Heart left ventricle (tissue), 16 donors: ENCODE measurements around the gene FHOD1. TPM values are rescaled to one million over a fixed set of nuclear protein-coding genes. Genes with fewer than 3 reads are reported as not detected.

Experiments
- ATAC-seq, 4 donors: fragments of 200-7000 bp; cut with Tn5 transposase; one replicate each; pipeline ENCODE4 v1.9.1; 2020 to 2022; ENCODE audit warnings: moderate library complexity in 4 of 4, mild to moderate bottlenecking in 3 of 4, moderate number of reproducible peaks in 1 of 4
- DNase-seq, 5 donors: peaks; one replicate each; pipeline ENCODE4 v3.0.0-alpha.2; 2020
- H3K27ac ChIP-seq, 12 donors: fragments of 200-600 bp; sonication (generic) in 4 of 12; one replicate each; pipeline versions ENCODE4 v1.5.0 to v1.8.0; 2016 to 2022; ENCODE audit warnings: mild to moderate bottlenecking in 2 of 12
- H3K27me3 ChIP-seq, 9 donors: fragments of 200-600 bp; sonication (generic) in 2 of 9; one replicate each; pipeline versions ENCODE4 v1.5.1 to v1.8.0; 2016 to 2022; ENCODE audit warnings: mild to moderate bottlenecking in 3 of 9
- H3K36me3 ChIP-seq, 9 donors: fragments of 200-600 bp; sonication (generic) in 2 of 9; one replicate each; pipeline versions ENCODE4 v1.5.0 to v1.8.0; 2018 to 2022; ENCODE audit warnings: mild to moderate bottlenecking in 2 of 9
- H3K4me1 ChIP-seq, 12 donors: fragments of 200-600 bp; sonication (generic) in 4 of 12; one replicate each; pipeline versions ENCODE4 v1.5.0 to v1.8.0; 2016 to 2022; ENCODE audit warnings: mild to moderate bottlenecking in 3 of 12
- H3K4me3 ChIP-seq, 12 donors: fragments of 200-600 bp; sonication (generic) in 4 of 12; one replicate each; pipeline versions ENCODE4 v1.5.0 to v1.8.0; 2017 to 2022; ENCODE audit warnings: mild to moderate bottlenecking in 9 of 12, moderate library complexity in 4 of 12
- H3K9me3 ChIP-seq, 12 donors: fragments of 200-600 bp; sonication (generic) in 4 of 12; one replicate each; pipeline versions ENCODE4 v1.5.0 to v1.8.0; 2016 to 2022; ENCODE audit warnings: mild to moderate bottlenecking in 1 of 12
- CTCF ChIP-seq, 12 donors: fragments of 200-600 bp; sonication (generic) in 4 of 12; IDR thresholded peaks; one replicate each; pipeline versions ENCODE4 v1.5.0 to v1.8.0; 2018 to 2022; ENCODE audit warnings: antibody characterized with exemption in 12 of 12, mild to moderate bottlenecking in 5 of 12
- POLR2A ChIP-seq, 2 donors: fragments of 450-650 bp; IDR thresholded peaks; one replicate each; pipeline ENCODE4 v1.6.1; 2017; ENCODE audit warnings: antibody characterized with exemption in 2 of 2, mild to moderate bottlenecking in 2 of 2, moderate library complexity in 2 of 2
- WGBS, 4 donors: extraction: QIAGEN DNeasy Blood & Tissue Kit in 2 of 4; methylation state at CpG; one replicate each; pipeline versions ENCODE4 v1.1.5 to v1.1.7; 2013 to 2018; 5-methylcytosine and 5-hydroxymethylcytosine counted together
- intact Hi-C, 10 donors: fragments of 100-400 bp; cut with DNase I; formaldehyde crosslinking; loops; one replicate each; pipeline versions ENCODE4 v1.11.1 to v1.14.2; 2022
- polyA plus RNA-seq, 2 donors: library from polyadenylated mRNA; stranded (reverse); fragments of 200-250 nt; gene quantifications; one replicate each; pipeline ENCODE4 v1.2.3, GENCODE V29; 2013
- total RNA-seq, 9 donors: library from RNA; depleted of rRNA in 2 of 9; stranded (reverse); fragments of >200 nt in 2 of 9; fragmentation: NEBNext Ultra II Directional in 3 of 9; extraction: Animal tissue kit (Norgen Biotek cat#: 25700) in 3 of 9; gene quantifications; one replicate each; pipeline versions ENCODE4 v1.1.0 to v1.2.4, GENCODE V29; 2016 to 2023
- donor health status: ischemic (EF 13 %, LVEDD 7.1; RV severe dilation, severe dysfunction).
- donor health status: healthy with polysubstance abuse.
- donor health status: DM: no; HTN: yes; CAD: no.
- donor health status: DM: no; HTN: no; CAD: no.
- donor health status: ischemic (EF 25% LVEDD 6.9; RV normal size, moderate dysfunction).
- donor health status: ischemic (EF 25% LVEDD 5.7; RV mildly dilated, moderate dysfunction).
- donor health status: healthy.
- donor health status: DM: yes; HTN: yes; CAD: no.
- donor health status: ischemic (EF 35%, LVEDD 5.7; RV mildly dilated, moderate dysfunction).
- donor health status: nonischemic (EF 11% LVEDD 7.7; RV severe dilation, severe dysfunction).
- donor health status: DM: yes; HTN: yes; CAD: no.
- donor health status: PGD.
- donor health status: ischemic (EF 29% LVEDD 5.4; RV normal size, mild dysfunction).
- donor health status: nonischemic (EF 23%, LVEDD 6.1; RV moderate dilation, normal function).

The FHOD1 gene
- total and polyA plus RNA-seq, 11 donors: 9.6 to 30.3 (median 18.0) TPM

- peaks cover 0 to 33% (median 25%) of the 10 kb centered on the region in 9 donors for H3K36me3 ChIP-seq
- H3K4me3 ChIP-seq: no peak overlapping the region
- DNase-seq: peak in 3 of 5 donors; percentile 31 to 60 (median 42)
- TF ChIP-seq POLR2A (IDR thresholded peaks at IDR 0.05) (no peak), CTCF (IDR thresholded peaks at IDR 0.05) (no peak)
- H3K27me3 ChIP-seq: no peaks in the 10 kb centered on the region
- no peak for ATAC-seq
- H3K4me1 ChIP-seq: peaks cover 35 to 73% (median 59%) of the 10 kb centered on the region in 12 donors
- WGBS, 4 donors: 51 to 68% (median 57%) methylated on average over 4 of the region's 4 CpGs
- H3K9me3 ChIP-seq: no peaks in the 10 kb centered on the region
- H3K27ac ChIP-seq: peak overlapping the region; percentile 76 to 100 (median 94)
- intact Hi-C loops: no loop called here
These were observed 5.0 kb downstream of the FHOD1 start for GRCh38 chr16:67242138-67242730.

DNA sequence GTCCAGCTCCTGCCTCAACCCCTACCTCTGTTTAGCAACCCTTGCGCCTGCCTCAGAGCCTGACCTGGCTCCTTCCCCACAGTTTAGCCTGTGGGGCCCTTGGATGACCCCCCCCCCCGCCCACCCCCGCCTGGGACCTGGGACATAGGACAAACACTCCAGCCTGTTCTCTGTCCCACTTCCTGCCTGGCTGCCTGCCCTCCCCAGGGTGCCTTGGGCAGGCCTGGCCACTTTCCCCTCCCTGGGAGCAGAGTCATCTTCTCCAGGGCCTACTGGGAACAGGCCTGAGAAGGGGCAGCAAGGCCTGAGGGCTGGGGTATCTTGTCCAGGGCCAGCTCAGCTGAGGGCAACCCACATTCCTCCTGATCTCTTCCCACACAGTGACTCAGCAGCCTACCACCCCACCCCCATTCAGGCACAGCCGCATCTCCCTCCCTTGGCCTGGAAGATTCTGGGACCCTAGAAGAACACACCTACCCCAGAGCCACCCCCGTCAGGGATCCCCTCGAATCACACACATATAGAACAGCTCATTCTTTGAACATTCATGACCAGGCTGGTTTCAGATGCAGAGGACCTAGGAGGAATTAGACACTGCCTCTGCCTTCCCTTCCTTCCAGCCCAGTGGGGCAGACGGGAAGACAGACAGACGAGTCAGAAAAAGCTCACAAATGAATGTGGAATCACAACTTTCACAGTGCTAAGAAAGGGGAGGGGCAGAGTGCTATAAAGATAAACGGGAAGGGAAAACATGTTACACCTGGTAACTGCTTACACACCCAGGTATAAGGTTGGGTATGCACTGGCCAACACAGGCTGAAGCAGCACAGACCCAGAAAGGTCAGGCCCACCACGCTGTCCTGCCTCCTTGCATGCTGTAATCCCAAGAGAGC, 6.0 kb downstream of the FHOD1 start:
- H3K9me3 ChIP-seq: no peaks in the 10 kb centered on the region
- peaks cover 35 to 67% (median 59%) of the 10 kb centered on the region in 12 donors for H3K4me1 ChIP-seq
- peak; percentile 74 to 89 (median 86) for DNase-seq
- peak overlapping the region; percentile 76 to 100 (median 94) for H3K27ac ChIP-seq
- ATAC-seq: peak; percentile 44 to 56 (median 47)
- intact Hi-C loops: no loop called here
- TF ChIP-seq POLR2A (IDR thresholded peaks at IDR 0.05) (no peak), CTCF (IDR thresholded peaks at IDR 0.05) (no peak)
- H3K4me3 ChIP-seq: no peak overlapping the region
- H3K27me3 ChIP-seq: no peaks in the 10 kb centered on the region
- H3K36me3 ChIP-seq: peaks cover 0 to 41% (median 34%) of the 10 kb centered on the region in 9 donors
- 43 to 59% (median 50%) methylated on average over 9 to 10 of the region's 10 CpGs for WGBS, 4 donors

GRCh38 chr16:67240506-67240905, 6.8 kb downstream of the FHOD1 start:
- Histone ChIP-seq H3K27me3 (no peaks in the 10 kb centered on the region), H3K36me3 (peaks cover 0 to 49% (median 42%) of the 10 kb centered on the region in 9 donors), H3K9me3 (no peaks in the 10 kb centered on the region), H3K4me3 (no peak overlapping the region), H3K4me1 (peaks cover 35 to 59% (median 54%) of the 10 kb centered on the region in 12 donors), H3K27ac (peak overlapping the region; percentile 76 to 100 (median 94))
- DNase-seq (peak in 2 of 5 donors; percentile 28 to 33), ATAC-seq (no peak)
- intact Hi-C loops: no loop called here
- 54 to 82% (median 74%) methylated on average over 4 of the region's 4 CpGs for WGBS, 4 donors
- TF ChIP-seq CTCF (IDR thresholded peaks at IDR 0.05) (no peak), POLR2A (IDR thresholded peaks at IDR 0.05) (no peak)
